ENCODE data around the gene MOB2.

Gene MOB2

DNA sequence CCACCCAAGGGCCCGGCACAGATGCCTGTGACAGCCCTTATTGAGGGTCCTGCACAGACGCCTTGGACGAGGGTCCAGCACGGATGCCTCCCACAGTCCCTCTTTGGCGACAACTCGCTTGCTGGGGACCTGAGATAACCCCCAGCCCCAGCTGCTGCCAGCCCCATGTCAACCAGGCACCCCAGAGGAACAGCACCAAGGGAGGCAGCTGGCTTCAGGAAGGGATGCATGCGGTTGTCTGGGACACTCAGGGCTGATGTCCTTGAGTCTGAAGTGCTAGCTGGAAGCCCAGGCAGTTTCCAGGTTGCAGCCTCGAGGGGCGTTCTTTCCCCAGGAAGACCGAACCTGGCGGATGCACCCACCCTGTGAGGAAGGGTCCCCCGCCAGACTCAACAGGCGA is 33.8 kb downstream of the MOB2 start:
- Histone ChIP-seq H3K79me2 (ENCODE audit: insufficient read depth, low read length) (no peaks in the 10 kb centered on the region), H3K9me2 (replicated peaks; ENCODE audit: low read depth, low read length) (no peaks in the 10 kb centered on the region), H3K9ac (ENCODE audit: low read depth, low read length, poor library complexity, severe bottlenecking) (no peak overlapping the region), H3K27me3 (ENCODE audit: insufficient read depth, low read length, poor library complexity, severe bottlenecking) (no peaks in the 10 kb centered on the region), H3F3A (ENCODE audit: low read depth) (no peaks in the 10 kb centered on the region), H3K4me1 (ENCODE audit: insufficient read depth, low read length, poor library complexity, severe bottlenecking) (no peaks in the 10 kb centered on the region), H3K4me2 (ENCODE audit: low read depth, low read length, poor library complexity, severe bottlenecking) (no peak overlapping the region), H3K9me3 (ENCODE audit: insufficient read depth, low read depth, low read length) (no peaks in the 10 kb centered on the region), H3K4me3 (ENCODE audit: low read length, poor library complexity, severe bottlenecking) (no peak overlapping the region), H3K36me3 (ENCODE audit: insufficient read depth, low read length) (no peaks in the 10 kb centered on the region), H4K20me1 (ENCODE audit: insufficient read depth, low read length, poor library complexity, severe bottlenecking) (no peaks in the 10 kb centered on the region), H2AFZ (ENCODE audit: low read length) (no peak overlapping the region)
- TF ChIP-seq EZH2phosphoT487 (IDR thresholded peaks at IDR 0.05; ENCODE audit: borderline replicate concordance) = no peak

GRCh38 chr11:1451781-1452470 is 34.7 kb downstream of the MOB2 start:
- no peaks in the 10 kb centered on the region for H4K20me1 ChIP-seq (ENCODE audit: insufficient read depth, low read length, poor library complexity, severe bottlenecking)
- H3K4me3 ChIP-seq (ENCODE audit: low read length, poor library complexity, severe bottlenecking) = no peak overlapping the region
- H3K9me2 ChIP-seq (replicated peaks; ENCODE audit: low read depth, low read length) = no peaks in the 10 kb centered on the region
- H3K4me2 ChIP-seq (ENCODE audit: low read depth, low read length, poor library complexity, severe bottlenecking) = no peak overlapping the region
- H3K36me3 ChIP-seq (ENCODE audit: insufficient read depth, low read length) = no peaks in the 10 kb centered on the region
- no peaks in the 10 kb centered on the region for H3K4me1 ChIP-seq (ENCODE audit: insufficient read depth, low read length, poor library complexity, severe bottlenecking)
- H3K9ac ChIP-seq (ENCODE audit: low read depth, low read length, poor library complexity, severe bottlenecking) = no peak overlapping the region
- no peak overlapping the region for H2AFZ ChIP-seq (ENCODE audit: low read length)
- no peaks in the 10 kb centered on the region for H3K27me3 ChIP-seq (ENCODE audit: insufficient read depth, low read length, poor library complexity, severe bottlenecking)
- H3K79me2 ChIP-seq (ENCODE audit: insufficient read depth, low read length) = no peaks in the 10 kb centered on the region
- TF ChIP-seq CTCF (conservative IDR thresholded peaks at IDR 0.05; ENCODE audit: low read length) = no peak
- no peak for TF ChIP-seq EZH2phosphoT487 (IDR thresholded peaks at IDR 0.05; ENCODE audit: borderline replicate concordance)
- no peaks in the 10 kb centered on the region for H3K9me3 ChIP-seq (ENCODE audit: insufficient read depth, low read depth, low read length)
- H3F3A ChIP-seq (ENCODE audit: low read depth) = no peaks in the 10 kb centered on the region

DNA sequence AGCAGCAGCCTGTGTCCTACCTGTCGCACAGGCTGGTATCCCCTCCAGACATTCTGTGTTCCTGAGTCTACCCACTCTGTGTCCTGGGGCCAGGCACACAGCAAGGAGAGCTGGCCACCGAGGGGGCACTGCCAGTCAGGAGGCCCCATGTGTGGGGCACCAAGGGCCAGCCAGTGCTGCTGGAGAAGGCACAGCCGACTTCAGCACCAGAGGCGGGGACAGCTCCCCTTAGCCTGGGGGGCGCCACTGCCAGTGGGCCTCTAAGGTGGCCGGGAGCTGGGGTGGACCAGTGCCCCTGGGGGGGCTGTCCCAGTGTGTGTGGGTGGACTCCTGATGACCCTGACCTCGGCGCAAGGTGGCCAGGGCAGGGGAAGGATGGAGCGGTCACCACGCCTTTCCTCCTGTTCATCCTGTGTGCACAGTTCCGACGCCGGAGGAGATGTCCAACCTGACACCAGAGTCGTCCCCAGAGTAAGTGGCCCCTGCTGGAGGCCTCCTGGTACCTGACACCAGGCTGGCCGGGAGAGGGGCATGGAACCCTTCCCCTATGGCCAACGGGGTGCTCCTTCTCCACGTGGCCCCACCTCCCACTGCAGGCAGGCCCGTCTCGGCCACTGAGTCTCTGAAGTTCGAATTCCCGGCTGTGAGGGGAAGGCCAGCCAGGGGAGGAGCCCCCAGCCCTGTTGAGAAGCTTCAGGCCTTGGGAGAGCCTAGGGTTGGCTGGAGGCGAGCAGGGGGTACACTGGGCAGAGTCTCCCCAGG is 35.4 kb downstream of the MOB2 start:
- Histone ChIP-seq H2AFZ (ENCODE audit: low read length) (no peak overlapping the region), H3K9me2 (replicated peaks; ENCODE audit: low read depth, low read length) (no peaks in the 10 kb centered on the region), H3K79me2 (ENCODE audit: insufficient read depth, low read length) (no peaks in the 10 kb centered on the region), H3K4me1 (ENCODE audit: insufficient read depth, low read length, poor library complexity, severe bottlenecking) (no peaks in the 10 kb centered on the region), H3K4me2 (ENCODE audit: low read depth, low read length, poor library complexity, severe bottlenecking) (no peak overlapping the region), H3F3A (ENCODE audit: low read depth) (no peaks in the 10 kb centered on the region), H3K27me3 (ENCODE audit: insufficient read depth, low read length, poor library complexity, severe bottlenecking) (no peaks in the 10 kb centered on the region), H4K20me1 (ENCODE audit: insufficient read depth, low read length, poor library complexity, severe bottlenecking) (no peaks in the 10 kb centered on the region), H3K36me3 (ENCODE audit: insufficient read depth, low read length) (no peaks in the 10 kb centered on the region), H3K9me3 (ENCODE audit: insufficient read depth, low read depth, low read length) (no peaks in the 10 kb centered on the region), H3K4me3 (ENCODE audit: low read length, poor library complexity, severe bottlenecking) (no peak overlapping the region), H3K9ac (ENCODE audit: low read depth, low read length, poor library complexity, severe bottlenecking) (no peak overlapping the region)
- no peak for TF ChIP-seq CTCF (conservative IDR thresholded peaks at IDR 0.05; ENCODE audit: low read length)
- no peak for TF ChIP-seq EZH2phosphoT487 (IDR thresholded peaks at IDR 0.05; ENCODE audit: borderline replicate concordance)
